A549 (cell line): Measurements from ENCODE around the gene ADGRE1.

Source experiments
- MYC ChIP-seq: IDR thresholded peaks from 2 replicates; pipeline ENCODE4 v1.6.1; 2012; ENCODE audit warnings: mild to moderate bottlenecking, inconsistent platforms, low read length, improper control_type of control experiment, borderline replicate concordance
- RFX5 ChIP-seq: fragments of 450-650 bp; IDR thresholded peaks from 2 replicates; pipeline ENCODE4 v1.7.1; 2014; ENCODE audit warnings: antibody characterized with exemption, mild to moderate bottlenecking, moderate library complexity
- TP53 ChIP-seq: fragments of 250-450 bp; sonication (Bioruptor Pico); IDR thresholded peaks from 2 replicates; pipeline ENCODE4 v1.5.0; 2021; ENCODE audit warnings: mild to moderate bottlenecking, moderate library complexity

DNA sequence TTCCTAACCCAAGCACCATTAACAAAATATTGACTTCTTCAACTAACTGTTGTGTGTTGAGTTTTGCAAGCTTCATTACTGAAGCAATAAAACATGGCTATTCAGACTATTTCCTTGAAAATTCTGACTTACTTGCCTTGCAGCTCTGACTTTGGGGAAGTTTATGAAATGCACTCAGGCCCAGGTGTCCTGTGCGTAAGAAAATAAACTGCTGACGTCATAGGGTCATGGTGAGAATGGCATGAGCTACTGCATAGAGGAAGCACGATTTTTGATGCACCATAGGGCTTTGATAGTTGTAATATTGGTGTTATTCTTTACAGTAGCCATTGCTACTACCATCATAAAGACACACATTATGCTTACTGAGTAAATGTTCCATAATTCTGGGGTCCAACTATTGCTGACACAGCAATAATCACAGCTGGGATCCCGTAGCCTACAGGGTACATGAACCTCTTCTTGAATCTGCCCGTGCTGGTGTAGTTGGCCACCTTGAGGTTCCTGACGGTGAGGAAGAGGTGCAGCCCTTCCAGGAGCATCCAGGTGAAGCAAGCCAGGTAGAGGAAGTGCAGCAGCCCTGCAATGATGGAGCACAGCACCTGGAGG is 76.0 kb downstream of the ADGRE1 start:
- TF ChIP-seq MYC (no peak), RFX5 (no peak), TP53 (CRISPR knock-in tag) (no peak)
